NCI-H1930 (cell line): ENCODE data around the gene NEK2.
"Not testable (repeated sequence)": the region's sequence is repeated elsewhere in the genome, so short reads cannot be mapped to it uniquely, and the experiment has no call there.

Source experiments
- DNase-seq, 2 experiments: peaks; one replicate each; lab custom pipeline; 2025; lab: John Stamatoyannopoulos, UW

Gene NEK2

GRCh38 chr1:211650904-211651303 is 24.5 kb downstream of the NEK2 start:
- DNase-seq: no peak

DNA sequence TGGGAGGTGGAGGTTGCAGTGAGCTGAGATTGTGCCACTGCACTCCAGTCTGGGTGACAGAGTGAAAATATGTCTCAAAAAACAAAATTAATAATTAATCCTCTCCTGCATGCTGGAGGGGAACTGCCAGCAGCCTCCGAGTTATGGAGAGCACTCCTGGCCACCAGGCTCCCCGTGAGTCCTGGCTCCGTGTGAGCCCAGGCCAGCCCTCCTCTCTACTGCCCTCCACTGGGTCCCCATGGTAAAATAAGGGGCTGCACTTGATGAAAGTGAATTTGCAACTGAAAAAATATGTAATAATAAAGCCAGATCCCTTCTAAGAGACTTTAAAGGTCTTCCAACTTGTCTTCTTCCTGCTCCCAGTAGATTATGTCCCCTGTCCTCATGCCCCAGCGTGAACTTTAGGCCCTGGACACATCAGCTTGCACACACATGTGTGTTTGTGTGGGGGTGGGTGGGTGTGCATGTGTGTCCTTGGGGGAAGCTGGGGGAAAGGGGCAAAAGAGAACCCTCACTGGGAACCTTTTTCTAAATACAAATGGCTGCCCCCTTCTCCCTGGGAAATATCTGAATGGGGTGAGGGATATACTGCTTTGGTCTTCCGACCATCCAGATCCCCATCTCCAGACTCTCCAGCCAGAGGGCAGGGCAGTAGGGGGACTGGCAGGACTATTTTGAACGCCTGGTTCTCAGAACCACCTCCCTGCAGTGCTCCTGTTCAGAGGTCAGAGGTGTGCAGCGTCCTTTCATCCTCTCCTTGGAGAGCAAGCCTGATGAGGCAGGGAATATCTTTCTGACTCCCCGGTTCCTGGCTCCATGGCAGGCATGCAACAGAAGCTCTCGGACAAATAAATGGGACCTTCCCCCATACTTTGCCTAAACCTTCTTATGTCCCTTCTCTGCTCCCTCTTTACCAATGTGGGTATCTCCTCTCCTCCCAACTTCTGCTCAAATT is 26.2 kb downstream of the NEK2 start:
- DNase-seq: no peak

GRCh38 chr1:211648336-211648735 is 27.1 kb downstream of the NEK2 start:
- DNase-seq: no peak

GRCh38 chr1:211647711-211648121 is 27.7 kb downstream of the NEK2 start:
- no peak for DNase-seq

DNA sequence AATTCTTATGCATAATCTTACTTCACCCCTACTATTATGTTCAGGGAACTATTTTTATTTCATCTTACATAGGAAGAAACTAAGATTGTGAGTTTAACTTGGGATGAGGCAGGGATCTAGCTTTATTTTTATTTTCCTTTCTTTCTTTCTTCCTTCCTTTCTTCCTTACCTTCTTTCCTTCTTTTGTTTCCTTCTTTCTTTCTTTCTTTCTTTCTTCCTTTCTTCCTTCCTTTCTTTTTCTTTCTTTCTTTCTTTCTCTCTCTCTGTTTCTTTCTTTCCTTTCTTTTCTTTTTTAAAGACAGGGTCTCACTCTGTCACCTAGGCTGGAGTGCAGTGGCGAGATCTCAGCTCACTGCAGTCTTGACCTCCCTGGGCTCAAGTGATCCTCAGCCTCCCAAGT is 28.9 kb downstream of the NEK2 start:
- no peak for DNase-seq

DNA sequence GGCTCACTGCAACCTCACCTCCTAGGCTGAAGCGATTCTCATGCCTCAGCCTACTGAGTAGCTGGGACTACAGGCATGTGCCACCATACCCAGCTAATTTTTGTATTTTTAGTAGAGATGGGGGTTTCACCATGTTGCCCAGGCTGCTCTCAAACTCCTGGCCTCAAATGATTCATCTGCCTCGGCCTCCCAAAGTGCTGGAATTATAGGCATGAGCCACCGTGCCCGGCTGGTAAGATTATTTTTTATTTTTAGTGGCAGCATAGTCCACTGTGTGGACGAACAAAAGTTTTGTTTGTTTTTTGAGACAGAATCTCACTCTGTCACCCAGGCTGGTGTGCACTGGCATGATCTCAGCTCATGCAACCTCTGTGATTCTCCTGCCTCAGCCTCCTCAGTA is 29.8 kb downstream of the NEK2 start:
- not testable (repeated sequence) for DNase-seq

DNA sequence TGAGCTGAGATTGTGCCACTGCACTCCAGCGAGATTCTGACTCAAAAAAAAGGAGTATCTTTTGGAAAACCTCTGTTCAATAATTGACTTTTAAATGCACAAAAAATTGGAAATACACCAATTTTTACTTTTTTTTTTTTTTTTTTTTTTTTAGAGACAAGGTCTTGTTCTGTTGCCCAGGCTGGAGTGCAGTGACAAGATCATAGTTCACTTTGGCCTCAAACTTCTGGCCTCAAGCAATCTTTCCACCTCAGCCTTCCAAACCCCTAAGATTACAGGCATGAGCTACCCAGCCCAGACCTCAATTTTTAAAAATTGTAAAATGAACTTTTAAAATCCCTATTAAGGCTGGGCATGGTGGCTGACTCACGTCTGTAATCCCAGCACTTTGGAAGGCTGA is 30.8 kb downstream of the NEK2 start:
- no peak for DNase-seq

DNA sequence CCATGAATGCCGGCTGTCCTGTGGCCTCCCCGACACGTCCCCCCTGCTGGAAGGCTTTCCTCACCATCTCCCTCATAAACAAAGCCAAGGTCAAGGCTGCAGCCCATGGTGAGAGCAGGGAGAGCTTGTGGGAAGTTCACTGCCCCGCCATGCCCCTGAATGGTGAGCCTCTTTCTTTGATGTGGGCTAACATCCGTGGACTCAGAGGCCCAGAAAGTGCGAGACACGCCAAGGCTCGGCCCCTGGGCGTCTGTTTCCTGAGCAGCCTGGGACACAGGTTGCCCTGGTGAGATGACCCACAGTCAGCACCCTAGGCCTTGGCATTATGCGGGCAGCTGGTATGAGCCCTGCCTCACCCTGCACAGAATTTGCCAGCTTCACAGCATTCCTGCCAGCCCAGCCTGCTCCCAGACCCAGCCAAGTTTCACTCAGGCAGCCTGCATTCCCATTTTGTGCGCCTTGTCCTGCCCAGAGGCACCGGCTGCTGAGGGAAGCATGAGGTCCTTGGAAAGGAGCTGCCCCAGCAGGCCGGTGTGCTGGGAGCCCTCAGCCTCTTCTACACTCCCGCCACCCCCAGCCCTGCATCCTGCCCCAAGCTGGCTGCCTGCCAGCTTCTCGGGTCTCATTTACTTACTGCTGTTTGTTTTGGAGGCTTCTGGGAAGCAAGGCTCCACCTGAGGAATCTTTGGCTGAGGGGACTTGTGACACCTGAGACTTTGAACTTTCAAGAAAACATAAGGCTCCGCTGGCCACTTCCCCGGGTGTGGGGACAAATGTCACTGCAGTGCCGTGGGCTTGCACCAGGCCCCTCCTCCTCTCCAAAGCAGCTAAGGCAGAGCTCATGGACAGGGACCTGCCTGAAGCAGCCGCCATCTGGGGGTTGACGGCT is 31.9 kb downstream of the NEK2 start:
- no peak for DNase-seq

DNA sequence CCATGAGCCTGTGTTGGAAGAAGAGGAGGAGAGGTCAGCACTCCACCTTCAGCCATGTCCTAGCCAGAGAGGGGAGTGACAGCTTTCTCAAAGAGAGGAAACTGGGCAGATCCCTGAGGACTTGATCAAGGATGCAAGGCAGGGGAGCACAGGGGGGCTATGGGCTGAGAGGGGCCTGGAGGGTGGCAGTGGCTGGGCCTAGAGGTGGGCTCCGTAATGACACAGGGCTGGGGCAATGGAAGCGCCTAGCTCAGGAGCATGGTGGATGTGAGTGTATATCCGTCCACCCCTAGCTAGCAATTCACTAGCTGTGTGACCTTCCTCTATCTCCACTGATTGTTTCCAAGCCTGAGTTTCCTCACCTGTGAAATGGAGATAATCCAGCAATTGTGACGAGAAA is 32.6 kb downstream of the NEK2 start:
- DNase-seq: no peak

DNA sequence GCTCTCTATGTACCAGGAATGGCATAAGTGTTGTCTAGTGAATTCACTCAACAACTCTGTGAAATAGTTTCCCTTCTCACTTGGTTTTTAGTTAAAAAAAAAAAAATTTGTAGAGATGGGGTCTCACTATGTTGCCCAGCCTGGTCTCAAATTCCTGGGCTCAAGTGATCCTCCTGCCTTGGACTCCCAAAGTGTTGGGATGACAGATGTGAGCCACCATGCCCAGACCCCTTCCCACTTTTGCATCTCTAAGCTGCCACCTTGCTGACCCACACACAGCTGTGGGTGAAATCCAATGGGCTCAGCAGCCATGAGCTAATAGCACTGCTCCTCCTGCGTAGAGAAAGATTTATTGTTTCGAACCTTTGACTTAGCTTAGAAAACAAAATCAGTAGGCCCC is 33.5 kb downstream of the NEK2 start:
- DNase-seq: no peak

GRCh38 chr1:211641044-211641800 is 34.2 kb downstream of the NEK2 start:
- DNase-seq: no peak

DNA sequence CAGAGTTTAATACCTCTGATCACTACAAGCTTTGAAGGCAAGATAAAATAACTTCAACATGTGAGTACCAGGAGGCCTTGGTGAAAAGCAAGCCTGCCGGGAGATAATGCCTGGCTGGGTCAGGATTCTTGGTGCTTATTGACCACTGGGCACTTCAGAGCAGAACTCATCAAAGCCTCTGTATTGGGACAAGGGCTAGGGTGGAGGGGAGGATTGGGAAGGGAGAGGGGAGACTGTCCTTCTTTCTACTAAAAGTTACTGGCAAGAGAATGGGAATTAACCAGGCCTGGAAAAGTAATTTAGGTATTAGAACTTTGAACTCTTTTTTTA is 35.2 kb downstream of the NEK2 start:
- DNase-seq: no peak

GRCh38 chr1:211639475-211640300 is 35.7 kb downstream of the NEK2 start:
- DNase-seq: no peak

DNA sequence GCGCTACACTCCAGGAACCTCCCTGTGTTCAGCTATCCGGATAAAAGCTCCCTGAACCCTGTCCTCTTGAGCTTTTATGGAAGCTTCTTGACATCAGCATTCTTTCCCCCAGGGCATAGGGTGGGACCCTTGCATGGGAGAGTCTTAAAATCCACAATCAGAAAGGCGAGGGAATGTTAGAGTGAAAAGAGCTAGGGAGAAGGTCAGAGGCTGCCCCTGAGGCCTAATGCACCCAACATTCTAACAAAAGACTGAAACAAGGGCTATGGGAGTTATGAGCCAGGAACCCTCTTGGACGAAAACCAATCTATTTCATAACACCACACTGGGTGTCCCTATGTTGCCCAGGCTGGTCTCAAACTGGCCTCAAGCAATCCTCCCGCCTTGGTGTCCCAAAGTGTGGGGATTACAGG is 36.7 kb downstream of the NEK2 start:
- DNase-seq: no peak

GRCh38 chr1:211638246-211638645 is 37.2 kb downstream of the NEK2 start:
- no peak for DNase-seq

GRCh38 chr1:211637066-211637465 is 38.4 kb downstream of the NEK2 start:
- DNase-seq: no peak

DNA sequence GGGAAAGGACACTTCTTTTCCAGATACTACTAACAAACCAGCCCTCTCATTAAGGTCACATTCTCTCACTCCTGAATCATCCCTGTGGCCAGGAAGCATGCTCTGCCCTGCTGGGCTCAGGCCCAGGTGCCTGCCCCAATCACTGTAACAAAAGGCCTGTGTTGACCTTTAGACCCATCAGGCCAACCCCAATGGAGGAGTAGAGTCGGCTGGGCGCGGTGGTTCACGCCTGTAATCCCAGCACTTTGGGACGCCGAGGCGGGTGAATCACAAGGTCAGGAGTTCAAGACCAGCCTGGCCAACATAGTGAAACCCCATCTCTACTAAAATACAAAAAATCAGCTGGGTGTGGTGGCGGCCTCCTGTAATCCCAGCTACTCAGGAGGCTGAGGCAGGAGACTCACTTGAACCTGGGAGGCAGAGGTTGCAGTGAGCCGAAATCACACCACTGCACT is 38.8 kb downstream of the NEK2 start:
- DNase-seq: not testable (repeated sequence)

- DNase-seq: no peak
These were observed 39.7 kb downstream of the NEK2 start for GRCh38 chr1:211635597-211636205.

DNA sequence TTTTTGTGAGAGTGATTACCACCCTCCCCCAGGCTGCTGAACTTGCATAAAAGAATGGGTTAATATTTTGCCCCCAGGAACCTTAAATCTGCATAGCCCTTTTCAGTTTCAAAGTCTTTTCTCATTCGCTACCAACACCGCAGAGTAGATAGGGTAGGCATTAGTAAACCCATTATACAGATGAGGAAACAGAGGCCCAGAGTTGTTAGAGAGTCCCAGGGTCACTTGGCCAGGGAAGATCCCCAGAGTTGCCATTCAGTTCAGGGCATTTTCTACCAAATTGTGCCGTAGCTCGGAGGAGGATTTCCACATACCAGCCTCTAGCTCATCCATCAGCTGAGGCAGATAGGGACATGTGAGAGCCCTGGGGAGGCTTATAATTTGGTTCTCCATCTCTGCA is 40.5 kb downstream of the NEK2 start:
- no peak for DNase-seq

DNA sequence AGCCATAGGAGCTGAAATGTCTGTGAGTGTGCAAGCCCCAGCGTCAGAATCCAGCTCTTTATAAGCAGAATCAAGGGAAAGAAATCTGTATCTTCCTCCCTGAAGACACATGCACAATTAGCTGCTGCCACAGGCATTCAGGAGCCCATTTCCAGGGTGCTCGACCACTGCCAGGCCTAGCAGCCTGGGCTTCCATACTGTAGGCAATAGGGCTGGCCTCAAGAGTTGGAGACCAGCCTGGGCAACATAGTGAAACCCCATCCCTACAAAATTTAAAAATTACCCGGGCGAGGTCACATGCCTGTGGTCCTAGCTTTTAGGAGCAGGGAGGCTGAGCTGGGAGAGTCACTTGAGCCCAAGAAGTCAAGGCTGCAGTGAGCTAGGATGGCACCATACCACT is 41.0 kb downstream of the NEK2 start:
- DNase-seq: no peak

GRCh38 chr1:211633524-211633846 is 41.9 kb downstream of the NEK2 start:
- DNase-seq: no peak
